Peyer's patch (tissue), 4 donors: ENCODE data around the gene MTG1.

ENCODE experiments used
- CTCF ChIP-seq, 6 experiments: fragments of 450-650 bp in 4 of 6; fragments of 200-600 bp in 2 of 6; sonication (generic) in 1 of 6; IDR thresholded peaks; one replicate each; pipeline ENCODE4 v1.5.1; 2017 to 2019; ENCODE audit warnings: antibody characterized with exemption in 6 of 6, mild to moderate bottlenecking in 3 of 6, moderate library complexity in 1 of 6
- POLR2A ChIP-seq, 2 donors: fragments of 450-650 bp; IDR thresholded peaks; one replicate each; pipeline ENCODE4 v1.5.1; 2017; ENCODE audit warnings: antibody characterized with exemption in 2 of 2, mild to moderate bottlenecking in 2 of 2, moderate library complexity in 2 of 2

- TF ChIP-seq CTCF (IDR thresholded peaks at IDR 0.05) (no peak), POLR2A (IDR thresholded peaks at IDR 0.05) (no peak)
Measured at GRCh38 chr10:133358162-133358924, 35.6 kb upstream of the MTG1 start.
